SHP77 treated with DMSO at 0.1 percent for 48 hours (cell line): Measurements from ENCODE around the gene RPL22.
A peak's percentile ranks its signal among the peaks of the same experiment; 100 is the strongest.

ENCODE experiments used
- DNase-seq: peaks from one replicate; lab custom pipeline; 2025; lab: John Stamatoyannopoulos, UW

The RPL22 gene

GRCh38 chr1:6200188-6200809 is 904 bp upstream of the RPL22 start:
- DNase-seq, result peak; percentile 65

DNA sequence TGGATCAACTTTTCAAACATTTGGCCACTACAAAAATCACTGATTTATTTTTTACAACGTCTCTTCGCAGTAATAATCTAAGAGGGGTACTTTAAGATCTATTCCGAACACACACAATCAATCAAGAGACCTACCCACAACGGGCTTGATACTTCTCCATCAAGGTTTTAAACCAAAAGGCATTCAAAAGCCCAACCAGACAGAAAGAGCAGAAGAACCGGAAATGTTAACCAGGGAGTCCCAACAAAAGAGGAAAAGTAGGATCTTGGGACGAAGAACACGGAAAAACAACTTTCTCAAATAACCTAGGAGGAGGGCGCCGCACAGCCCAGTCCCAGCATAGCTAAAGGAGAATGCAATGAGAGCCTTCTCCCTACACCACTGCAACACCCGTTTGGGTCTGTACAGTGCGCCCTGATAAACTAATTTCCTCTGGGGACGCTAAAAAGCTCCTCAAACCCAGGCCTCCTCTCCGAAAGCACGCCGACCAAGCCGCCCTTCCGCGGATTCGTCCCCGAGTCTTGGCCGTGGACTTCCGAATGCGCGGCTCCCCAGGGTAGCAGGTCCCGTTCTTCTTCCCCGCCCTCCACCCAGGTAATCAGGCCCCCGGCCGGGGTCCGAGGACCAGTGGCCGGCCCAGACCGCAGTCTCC is 623 bp downstream of the RPL22 start:
- DNase-seq, result no peak

- no peak for DNase-seq
Measured at GRCh38 chr1:6197746-6198427, 1.5 kb downstream of the RPL22 start.

GRCh38 chr1:6191968-6192367 is 7.4 kb downstream of the RPL22 start:
- DNase-seq, result no peak

- no peak for DNase-seq
Measured at GRCh38 chr1:6188466-6188865, 10.9 kb downstream of the RPL22 start.

- DNase-seq, result no peak
Measured at GRCh38 chr1:6185635-6186382, 13.6 kb downstream of the RPL22 start.

GRCh38 chr1:6185151-6185550 is 14.2 kb downstream of the RPL22 start:
- DNase-seq, result no peak

GRCh38 chr1:6184083-6184783 is 15.2 kb downstream of the RPL22 start:
- DNase-seq, result no peak

GRCh38 chr1:6183520-6183989 is 15.8 kb downstream of the RPL22 start:
- no peak for DNase-seq

DNA sequence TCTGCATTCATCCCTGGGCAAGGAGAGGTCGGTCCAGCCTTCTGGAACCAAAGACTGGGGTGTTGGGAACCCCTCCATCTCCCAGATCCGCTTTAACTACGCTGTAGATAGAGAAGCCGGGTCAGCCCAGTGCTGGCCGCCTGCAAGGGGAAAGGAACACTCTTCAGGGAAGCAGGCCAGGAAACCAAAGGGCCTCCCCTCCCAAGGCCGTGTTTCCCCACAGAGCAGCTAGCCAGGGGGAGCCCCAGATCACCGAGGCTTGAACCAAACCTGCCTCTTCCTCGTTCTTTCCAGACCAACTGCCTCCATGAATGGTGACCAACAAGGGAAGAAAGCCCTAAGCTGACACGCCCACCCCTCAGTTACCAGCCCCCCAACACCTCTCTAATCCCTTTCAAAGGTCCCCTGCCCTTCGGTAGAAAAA is 18.0 kb downstream of the RPL22 start:
- DNase-seq, result no peak

DNA sequence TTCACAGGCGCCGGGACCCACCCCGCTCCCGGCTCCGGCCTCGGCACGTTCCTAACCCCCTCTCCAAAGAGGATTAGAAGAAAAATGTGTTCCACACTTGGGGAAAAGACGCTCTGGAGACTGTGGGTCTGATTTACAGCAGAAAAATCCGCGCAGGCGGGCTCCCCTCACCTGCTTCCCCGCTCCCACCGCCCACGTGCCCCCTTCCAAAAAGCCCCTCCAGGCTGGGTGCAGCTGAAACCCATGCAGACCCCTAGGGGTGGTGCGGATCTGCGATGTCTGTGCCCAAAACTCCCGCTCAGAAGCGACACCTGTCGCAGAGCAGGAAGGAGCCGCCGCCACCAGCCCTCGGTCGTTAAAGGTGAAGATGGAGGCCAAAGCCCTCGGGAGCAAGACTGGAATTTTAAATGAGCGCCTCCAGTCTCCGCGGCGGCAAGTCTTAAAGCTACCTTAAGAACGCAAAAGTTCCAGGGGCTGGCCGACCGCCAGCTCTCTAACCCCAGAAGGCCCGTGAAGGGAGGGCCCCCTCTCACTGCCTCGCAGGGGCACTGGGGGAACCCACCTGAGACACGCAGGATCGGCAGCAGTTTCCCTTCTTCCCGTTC is 18.6 kb downstream of the RPL22 start:
- DNase-seq, result no peak

DNA sequence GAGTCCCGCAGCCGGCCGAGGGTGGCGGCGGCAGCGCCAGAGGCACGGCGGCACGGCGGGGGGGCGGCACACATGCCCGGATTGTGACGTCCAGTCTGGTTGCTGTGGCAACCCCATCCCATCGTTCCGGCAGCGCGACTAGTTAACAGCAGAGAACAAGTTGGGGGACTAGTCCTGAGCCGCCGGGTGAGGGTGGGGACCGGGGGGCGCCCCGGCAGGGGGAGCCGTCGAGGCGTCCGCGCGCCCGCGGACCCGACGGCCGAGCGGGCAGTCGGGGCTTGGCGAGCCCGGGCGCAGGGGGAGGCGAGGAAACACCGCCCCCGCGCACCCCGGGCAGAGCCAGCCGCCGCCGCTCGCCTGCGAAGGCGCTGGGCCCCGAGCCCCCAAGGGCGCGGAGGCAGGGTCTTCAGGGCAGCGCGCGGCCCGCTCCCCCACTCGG is 19.1 kb downstream of the RPL22 start, which contains the start of gene CHD5:
Gene CHD5, minus strand, starts transcription at position 54 of the 439 bp plus-strand sequence. CDS start 298 bp downstream, outside the sequence.
- no peak for DNase-seq

DNA sequence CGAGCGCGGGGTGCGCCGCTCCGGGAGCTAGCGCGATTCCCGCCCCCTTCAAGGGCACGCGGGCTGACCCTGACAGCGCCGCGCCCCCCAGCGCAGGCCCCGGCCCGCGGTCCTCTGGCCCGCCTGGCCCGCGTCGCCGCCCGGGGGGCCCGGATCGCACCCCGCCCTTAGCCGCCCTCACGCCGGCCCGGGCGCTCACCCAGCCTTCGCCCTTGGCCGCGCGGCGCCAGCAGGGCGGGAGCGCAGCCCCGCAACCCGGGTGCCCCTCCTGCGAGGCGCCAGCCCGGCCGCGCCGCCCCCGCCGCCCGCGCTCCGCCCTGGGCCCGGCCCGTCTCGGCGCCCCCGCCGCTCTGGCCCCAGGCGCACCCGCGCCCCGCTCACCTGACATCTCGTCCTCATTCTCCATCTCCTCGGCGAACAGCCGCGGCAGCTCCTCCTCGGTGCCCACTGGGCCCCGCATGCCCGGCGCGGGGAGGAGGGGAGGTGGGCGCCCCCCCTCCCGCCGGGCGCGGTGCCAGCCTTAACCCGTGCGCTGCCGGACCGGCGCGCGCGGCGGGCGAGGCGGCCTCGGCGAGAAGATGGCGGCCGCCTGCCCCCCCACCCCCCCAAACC is 19.7 kb downstream of the RPL22 start:
- no peak for DNase-seq

DNA sequence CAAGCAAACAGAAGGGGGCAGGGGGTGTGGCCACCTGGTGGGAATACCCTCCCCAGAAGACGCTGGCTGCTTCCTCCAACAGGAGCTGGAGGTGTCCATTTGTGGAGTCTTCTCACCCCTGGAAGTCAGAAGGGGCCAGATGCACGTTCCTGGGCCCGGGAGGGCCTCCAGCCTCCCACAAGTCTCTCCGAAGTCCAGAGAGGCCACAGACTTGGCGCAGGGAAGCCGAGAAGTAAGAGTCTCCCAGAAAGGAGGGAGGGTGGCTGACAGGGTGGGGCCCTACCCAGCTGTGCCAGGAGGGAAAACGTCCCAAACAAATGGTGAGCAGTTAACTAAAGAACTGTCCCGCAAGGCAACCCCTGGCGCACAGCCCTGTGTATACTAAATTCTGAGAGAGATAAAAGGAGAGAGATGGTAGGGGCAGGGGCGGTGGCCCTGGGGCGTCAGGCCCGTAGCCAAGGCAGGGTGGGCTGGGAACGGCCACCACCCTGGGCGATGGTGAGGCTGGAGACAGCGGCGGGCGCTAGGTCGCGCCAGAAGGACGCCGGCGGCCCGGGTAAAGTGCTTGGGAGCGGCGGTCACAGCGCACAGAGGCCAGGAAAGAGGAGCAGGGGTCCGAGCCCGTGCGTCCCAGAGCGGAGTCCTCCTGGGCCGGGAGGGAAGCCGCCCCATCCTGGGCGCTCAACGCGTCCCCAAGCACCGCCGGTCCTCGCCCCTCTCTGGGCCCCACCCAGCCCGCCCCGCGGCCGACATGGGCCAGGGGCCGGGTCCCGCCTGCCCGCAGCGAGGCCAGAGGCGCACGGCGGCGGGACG is 20.4 kb downstream of the RPL22 start:
- no peak for DNase-seq

DNA sequence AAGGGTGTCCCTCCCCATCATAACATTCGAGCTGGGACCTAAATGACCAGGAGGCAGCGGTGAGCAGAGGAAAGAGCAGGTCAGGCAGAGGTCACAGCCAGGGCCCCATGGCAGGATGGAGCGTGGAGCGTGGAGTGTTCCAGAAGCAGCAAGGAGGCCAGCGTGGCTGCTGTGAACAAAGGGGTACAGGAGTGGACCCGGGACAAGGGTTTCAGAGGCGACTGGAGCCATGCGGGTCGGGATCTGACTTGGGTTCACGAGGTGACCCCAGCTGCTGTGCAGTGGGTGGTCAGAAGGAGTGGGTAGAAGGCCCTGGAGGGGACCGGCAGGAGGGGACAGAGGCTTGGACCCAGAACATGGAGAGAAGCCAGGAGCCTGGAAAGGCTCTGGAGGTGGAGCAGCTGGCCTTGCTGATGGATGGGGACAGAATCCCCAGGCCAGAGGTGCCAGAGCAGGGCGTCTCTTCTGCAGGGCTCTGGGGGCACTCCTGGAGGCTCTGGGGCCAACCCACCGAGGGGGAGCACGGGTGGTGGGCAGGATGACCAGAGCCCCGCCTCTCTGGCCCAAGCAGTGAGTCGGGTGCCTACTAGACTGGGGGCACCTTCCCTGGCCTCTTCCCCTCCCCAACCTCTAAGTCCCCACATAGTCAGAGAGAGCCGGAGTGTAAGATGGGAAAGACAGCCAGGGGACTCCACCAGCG is 21.6 kb downstream of the RPL22 start:
- DNase-seq, result no peak

DNA sequence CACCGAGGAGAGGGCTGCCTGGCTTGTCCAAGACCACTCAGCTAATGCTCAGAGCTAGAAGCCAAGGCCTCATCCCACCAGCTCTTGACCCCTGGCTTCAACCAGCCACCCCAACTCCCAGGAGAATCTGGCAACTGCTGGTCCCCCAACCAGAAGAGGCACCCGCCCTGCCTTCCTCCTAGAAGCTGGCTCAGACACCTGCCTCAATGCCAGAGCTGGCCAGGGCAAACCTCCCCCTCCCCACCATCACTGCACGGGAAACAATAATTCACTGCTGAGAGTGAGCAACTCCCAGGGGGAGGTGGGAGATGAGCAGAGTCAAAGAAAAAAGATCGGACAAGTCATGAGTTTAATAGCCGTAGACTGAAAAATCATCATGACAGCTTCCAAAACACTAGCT is 22.6 kb downstream of the RPL22 start:
- no peak for DNase-seq

DNA sequence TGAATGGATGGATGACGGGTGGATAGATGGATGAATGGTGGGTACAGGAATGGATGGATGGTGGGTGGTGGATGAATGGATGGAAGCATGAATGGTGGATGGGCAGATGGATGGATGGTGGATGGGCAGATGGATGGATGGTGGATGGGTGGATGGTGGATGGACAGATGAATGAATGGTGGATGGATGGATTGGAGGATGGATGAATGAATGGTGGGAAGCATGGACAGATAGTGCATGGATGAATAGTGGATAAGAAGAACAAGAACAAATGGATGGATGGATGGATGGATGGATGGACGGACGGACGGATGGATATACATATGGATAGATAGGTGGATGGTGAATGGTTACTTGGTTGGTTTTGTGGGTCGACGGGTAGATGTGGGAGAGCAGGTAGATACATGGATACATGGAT is 24.0 kb downstream of the RPL22 start:
- no peak for DNase-seq

GRCh38 chr1:6174621-6175410 is 24.6 kb downstream of the RPL22 start:
- DNase-seq, result no peak

GRCh38 chr1:6172549-6172948 is 26.8 kb downstream of the RPL22 start:
- no peak for DNase-seq
